ENCODE measurements around the gene LAMB1. TPM values are rescaled to one million over a fixed set of nuclear protein-coding genes. Genes with fewer than 3 reads are reported as not detected.
A peak's percentile ranks its signal among the peaks of the same experiment; 100 is the strongest.

Gene LAMB1
- total and polyA plus RNA-seq, 2 donors from 2014 or later = 140 to 312 TPM

GRCh38 chr7:108003599-108003935, 606 bp upstream of the LAMB1 start:
- Histone ChIP-seq H3K4me1 (ENCODE audit: control insufficient read depth in 2 of 3, insufficient read depth in 2 of 3, low read depth in 1 of 3, low read length in 3 of 3) (peaks cover 11 to 19% (median 16%) of the 10 kb centered on the region in 3 donors), H3K9me3 (ENCODE audit: control insufficient read depth in 2 of 3, insufficient read depth in 1 of 3, low read length in 3 of 3) (no peaks in the 10 kb centered on the region), H3K4me3 (ENCODE audit: low read length in 3 of 3) (peak overlapping the region; percentile 71 to 79 (median 78)), H3K9ac (ENCODE audit: low read length in 3 of 3) (peak overlapping the region in 2 of 3 donors; percentile 38 to 83), H3K27ac (ENCODE audit: low read depth in 2 of 2, low read length in 2 of 2) (peak overlapping the region; percentile 89 to 92), H3K36me3 (ENCODE audit: control insufficient read depth in 2 of 3, insufficient read depth in 3 of 3, low read length in 3 of 3) (no peaks in the 10 kb centered on the region), H3K27me3 (ENCODE audit: control insufficient read depth, insufficient read depth, low read length) (no peaks in the 10 kb centered on the region)
- TF ChIP-seq CTCF (IDR thresholded peaks at IDR 0.05; ENCODE audit: borderline replicate concordance, extremely low read depth, insufficient read depth) = no peak
- intact Hi-C loops (cut with DNase I) = no loop called here
- FAIRE-seq (no peak), DNase-seq (peak in 1 of 5 donors; percentile 69)

GRCh38 chr7:108001764-108002725, 916 bp downstream of the LAMB1 start:
- Histone ChIP-seq H3K27ac (ENCODE audit: low read depth in 2 of 2, low read length in 2 of 2) (peak overlapping the region; percentile 89 to 92), H3K4me1 (ENCODE audit: control insufficient read depth in 2 of 3, insufficient read depth in 2 of 3, low read depth in 1 of 3, low read length in 3 of 3) (peaks cover 11 to 19% (median 16%) of the 10 kb centered on the region in 3 donors), H3K36me3 (ENCODE audit: control insufficient read depth in 2 of 3, insufficient read depth in 3 of 3, low read length in 3 of 3) (peaks cover 0 to 4% (median 2%) of the 10 kb centered on the region in 3 donors), H3K9me3 (ENCODE audit: control insufficient read depth in 2 of 3, insufficient read depth in 1 of 3, low read length in 3 of 3) (no peaks in the 10 kb centered on the region), H3K27me3 (ENCODE audit: control insufficient read depth, insufficient read depth, low read length) (no peaks in the 10 kb centered on the region), H3K9ac (ENCODE audit: low read length in 3 of 3) (peak overlapping the region; percentile 74 to 87 (median 83)), H3K4me3 (ENCODE audit: low read length in 3 of 3) (peak overlapping the region; percentile 78 to 88 (median 79))
- intact Hi-C loops (cut with DNase I) = no loop called here
- no peak for TF ChIP-seq CTCF (IDR thresholded peaks at IDR 0.05; ENCODE audit: borderline replicate concordance, extremely low read depth, insufficient read depth)
- FAIRE-seq = no peak
- DNase-seq = peak; percentile 39 to 81 (median 65)

- no peak for FAIRE-seq
Observed at GRCh38 chr7:108000875-108001763, 1.8 kb downstream of the LAMB1 start.

More at GRCh38 chr7:108000875-108001763, 1.8 kb downstream of the LAMB1 start:
- H3K4me3 ChIP-seq (ENCODE audit: low read length in 3 of 3) = peak overlapping the region; percentile 78 to 88 (median 79)
- intact Hi-C loops (cut with DNase I) = no loop called here
- peak overlapping the region; percentile 89 to 92 for H3K27ac ChIP-seq (ENCODE audit: low read depth in 2 of 2, low read length in 2 of 2)
- H3K27me3 ChIP-seq (ENCODE audit: control insufficient read depth, insufficient read depth, low read length) = no peaks in the 10 kb centered on the region
- TF ChIP-seq CTCF (IDR thresholded peaks at IDR 0.05; ENCODE audit: borderline replicate concordance, extremely low read depth, insufficient read depth) = no peak
- H3K9ac ChIP-seq (ENCODE audit: low read length in 3 of 3) = peak overlapping the region; percentile 66 to 87 (median 83)
- peaks cover 0 to 4% (median 2%) of the 10 kb centered on the region in 3 donors for H3K36me3 ChIP-seq (ENCODE audit: control insufficient read depth in 2 of 3, insufficient read depth in 3 of 3, low read length in 3 of 3)
- peak; percentile 68 to 81 (median 76) for DNase-seq
- no peaks in the 10 kb centered on the region for H3K9me3 ChIP-seq (ENCODE audit: control insufficient read depth in 2 of 3, insufficient read depth in 1 of 3, low read length in 3 of 3)
- peaks cover 17 to 21% (median 19%) of the 10 kb centered on the region in 3 donors for H3K4me1 ChIP-seq (ENCODE audit: control insufficient read depth in 2 of 3, insufficient read depth in 2 of 3, low read depth in 1 of 3, low read length in 3 of 3)

Measured in kidney (tissue), 14 donors.